PC-9 (cell line): ENCODE data around the gene PROZ.

Experiments used
- CTCF ChIP-seq: fragments of 200-600 bp; sonication (generic); conservative IDR thresholded peaks from 2 replicates; pipeline ENCODE4 v1.6.1; 2017; ENCODE audit warnings: mixed run types, antibody characterized with exemption, mild to moderate bottlenecking, moderate library complexity
- EZH2 ChIP-seq: fragments of 200-600 bp; sonication (generic); IDR thresholded peaks from 2 replicates; pipeline ENCODE4 v1.8.0; 2017; ENCODE audit warnings: antibody characterized with exemption, low read depth

GRCh38 chr13:113155982-113156655 lies 2.3 kb upstream of the PROZ start:
- no peak for TF ChIP-seq CTCF
- TF ChIP-seq EZH2: no peak
